ENCODE results near the gene CNOT6.

The CNOT6 gene

DNA sequence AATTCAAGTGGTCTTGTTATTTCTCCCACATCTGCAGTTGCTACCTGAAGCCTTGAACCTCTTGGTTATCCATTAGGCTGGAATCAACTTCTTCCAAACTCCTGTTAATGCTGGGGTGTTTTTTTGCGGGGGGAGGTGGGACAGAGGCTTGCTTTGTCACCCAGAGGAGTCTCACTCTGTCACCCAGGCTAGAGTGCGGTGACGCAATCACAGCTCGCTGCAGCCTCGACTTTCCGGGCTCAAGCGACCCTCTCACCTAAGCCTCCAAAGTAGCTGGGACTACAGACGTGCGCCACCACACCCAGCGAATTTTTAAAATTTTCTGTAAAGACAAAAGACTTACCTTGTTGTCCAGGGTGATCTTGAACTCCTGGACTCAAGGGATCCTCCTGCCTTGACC, 92.7 kb downstream of the CNOT6 start:
- no peak for DNase-seq

DNA sequence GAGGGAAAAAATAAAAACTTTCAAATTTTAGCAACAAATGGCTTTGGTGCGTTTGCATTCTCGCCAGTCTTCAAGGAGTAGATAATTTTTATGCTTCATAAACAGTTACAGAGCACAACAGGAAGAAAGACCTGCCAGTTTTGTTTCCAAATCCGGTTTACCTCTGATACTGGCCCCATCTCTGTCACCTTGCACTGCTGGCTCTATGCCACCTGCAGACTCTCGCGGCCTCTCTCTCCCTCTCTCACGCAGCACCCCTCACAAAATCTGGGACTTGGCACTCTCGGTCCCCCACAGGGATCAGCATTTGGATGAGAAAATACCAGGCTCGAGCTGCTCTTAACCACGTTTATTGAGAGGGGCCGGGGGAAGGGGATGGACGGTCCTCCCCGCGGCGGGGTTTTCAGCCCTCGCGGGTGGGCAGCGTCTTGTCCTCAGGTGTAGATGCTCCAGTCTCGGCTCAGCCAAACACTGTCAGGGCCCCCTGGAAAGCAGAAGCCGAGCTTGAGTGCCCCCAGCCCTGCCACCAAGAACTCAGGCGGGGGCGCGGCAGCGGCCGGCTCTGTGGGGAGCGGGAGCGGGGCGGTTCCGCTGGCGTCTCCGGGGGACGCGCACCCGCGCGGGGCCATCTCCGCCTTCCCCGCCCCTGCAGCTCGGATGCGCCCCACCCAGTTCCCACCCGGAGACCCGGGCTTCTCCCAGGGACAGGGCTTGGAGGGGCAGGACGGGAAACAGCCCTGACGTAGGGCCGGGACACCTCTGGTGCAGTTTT, 95.8 kb downstream of the CNOT6 start:
- no peak for DNase-seq

DNA sequence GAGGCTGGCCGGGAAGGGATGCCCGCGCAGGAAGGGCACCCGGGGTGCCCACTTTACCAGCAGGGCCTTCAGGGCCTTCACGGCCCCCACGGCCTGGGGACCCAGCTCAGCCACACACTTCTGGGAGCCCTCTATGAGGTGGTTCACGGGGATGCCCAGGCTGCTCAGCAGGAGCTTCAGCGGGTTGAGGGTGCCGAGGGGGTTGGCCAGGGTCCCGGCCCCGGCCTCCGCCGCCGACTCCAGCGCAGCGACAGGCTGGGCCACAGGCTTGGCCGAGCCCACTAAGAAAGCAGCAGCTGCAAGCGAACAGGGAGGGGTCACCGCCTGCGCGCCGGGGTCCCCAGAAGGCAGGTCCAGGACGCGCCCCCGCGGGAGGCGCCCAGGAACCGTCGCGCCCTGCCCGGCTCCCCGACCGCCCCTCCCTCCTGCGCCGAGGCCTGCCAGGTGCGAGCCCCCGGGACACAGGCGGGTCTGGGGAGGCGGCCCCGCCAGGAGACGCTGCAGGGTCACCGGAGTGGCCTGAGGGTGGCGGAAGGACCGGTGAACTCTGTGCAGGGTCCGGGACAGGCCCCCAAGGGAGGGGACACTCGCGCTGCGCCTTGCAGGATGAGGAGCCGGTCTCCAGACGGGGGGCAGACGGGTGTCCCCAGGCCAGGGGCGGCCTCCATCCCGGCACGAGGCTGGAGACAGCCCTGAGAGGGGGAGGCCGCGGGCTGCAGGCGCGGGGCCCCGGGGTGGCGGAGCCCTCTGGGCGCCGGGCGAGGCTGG, 96.5 kb downstream of the CNOT6 start:
- DNase-seq = no peak

DNA sequence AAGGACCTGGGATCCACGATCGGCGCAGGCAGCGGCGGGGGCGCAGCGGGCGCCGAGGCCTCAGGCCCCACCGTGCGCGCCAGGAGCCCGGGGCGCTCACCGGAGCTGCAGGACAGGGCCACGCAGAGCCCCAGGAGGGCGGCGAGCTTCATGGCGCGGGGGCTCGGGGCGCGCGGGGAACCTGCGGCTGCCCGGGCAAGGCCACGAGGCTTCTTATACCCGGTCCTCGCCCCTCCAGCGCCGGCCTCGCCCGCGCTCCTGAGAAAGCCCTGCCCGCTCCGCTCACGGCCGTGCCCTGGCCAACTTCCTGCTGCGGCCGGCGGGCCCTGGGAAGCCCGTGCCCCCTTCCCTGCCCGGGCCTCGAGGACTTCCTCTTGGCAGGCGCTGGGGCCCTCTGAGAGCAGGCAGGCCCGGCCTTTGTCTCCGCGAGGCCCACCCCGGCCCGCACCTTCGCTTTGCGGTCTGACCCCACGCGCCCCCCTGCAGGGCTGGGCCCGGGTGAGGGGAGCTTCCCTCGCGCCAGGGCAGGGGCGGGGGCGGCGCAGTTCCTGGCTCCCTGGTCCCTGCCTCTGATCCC, 97.2 kb downstream of the CNOT6 start, which contains the start of gene SCGB3A1:
SCGB3A1 (minus strand) TSS at position 189 of the 577 bp plus-strand sequence; CDS start at position 152, 37 bp downstream.
- DNase-seq = no peak

DNA sequence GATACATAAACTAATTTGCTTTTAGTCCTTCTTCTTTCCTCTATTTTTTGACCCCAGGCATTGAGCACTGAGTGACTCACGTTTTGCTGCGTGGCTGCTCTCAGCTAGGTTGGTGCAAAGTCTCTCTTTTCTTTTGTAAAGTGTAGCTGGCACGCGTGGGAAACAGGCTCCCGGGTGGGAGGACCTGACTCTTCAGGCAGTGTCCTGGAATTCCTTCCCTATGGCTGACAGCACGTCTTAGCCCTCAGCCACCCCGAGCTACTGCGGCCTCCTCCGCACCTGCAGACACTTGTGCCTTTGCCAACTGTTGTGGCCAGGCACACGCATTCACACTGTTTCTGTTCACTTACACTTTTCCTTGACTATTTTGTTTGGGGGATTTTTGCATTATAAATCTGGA, 98.0 kb downstream of the CNOT6 start:
- DNase-seq = no peak

DNA sequence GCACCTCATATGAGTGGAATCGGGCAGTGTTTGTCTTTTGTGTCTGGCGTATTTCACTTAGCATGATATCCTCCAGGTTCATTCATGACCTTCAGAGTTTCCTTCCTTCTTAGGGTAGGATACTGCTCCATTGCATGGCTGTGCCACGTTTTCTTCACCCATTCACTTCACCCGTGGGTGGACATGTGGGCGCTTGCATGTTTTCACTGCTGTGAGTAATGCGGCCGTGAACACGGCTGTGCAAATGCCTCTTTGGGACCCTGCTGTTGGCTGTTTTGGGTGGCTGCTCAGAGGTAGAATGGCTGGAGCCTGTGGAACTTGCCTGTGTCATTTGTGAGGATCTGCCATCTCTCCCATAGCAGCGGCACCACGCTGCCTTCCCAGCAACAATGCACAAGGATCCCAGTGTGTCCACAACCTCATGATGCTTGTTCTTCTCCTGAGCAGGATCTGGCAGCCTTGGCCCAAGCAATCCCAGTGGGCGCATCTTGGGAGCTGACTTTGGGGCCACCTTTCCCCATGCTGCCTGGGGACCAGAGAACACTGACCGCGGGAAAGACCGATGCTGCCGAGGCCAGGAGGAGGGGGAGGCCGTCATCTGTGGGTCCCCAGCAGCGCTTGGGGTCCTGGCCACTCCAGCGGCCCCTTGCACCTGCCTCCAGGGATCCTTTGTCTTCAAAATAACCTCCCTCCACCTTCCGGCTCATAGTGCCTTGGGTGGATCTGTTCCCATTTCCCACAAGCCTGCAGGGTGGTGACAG, 99.4 kb downstream of the CNOT6 start:
- DNase-seq = no peak

DNA sequence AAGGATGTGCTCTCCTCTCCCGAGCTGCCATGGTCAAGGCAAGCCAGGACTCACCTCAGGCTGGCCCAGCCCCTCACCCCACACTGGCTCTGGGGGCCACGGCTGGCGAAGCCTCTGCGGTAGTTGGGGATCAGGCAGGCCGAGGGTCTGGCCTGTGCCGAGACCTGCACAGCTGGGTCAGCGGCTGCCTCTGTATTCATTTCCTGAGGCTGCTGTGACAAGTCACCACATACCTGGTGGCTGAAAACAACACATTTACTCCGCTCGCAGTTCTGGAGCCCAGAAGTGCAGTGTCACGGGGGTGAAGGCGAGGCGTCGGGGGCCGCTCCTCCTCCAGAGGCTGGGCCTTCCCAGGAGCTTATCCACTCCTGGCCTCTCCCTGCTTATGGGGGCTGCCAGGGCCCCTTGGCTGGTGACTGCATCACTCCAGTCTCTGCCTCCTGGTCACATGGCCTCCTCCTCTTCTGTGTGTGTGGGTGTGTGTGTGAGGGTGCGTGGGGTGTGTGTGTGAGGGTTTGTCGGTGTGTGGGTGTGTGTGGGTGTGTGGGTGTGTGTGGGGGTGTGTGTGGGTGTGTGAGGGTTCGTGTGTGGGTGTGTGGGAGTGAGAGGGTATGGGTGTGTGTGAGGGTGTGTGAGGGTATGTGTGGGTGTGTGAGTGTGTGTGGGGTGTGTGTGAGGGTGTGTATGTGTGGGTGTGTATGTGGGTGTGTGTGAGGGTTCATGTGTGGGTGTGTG, 100.3 kb downstream of the CNOT6 start:
- no peak for DNase-seq

DNA sequence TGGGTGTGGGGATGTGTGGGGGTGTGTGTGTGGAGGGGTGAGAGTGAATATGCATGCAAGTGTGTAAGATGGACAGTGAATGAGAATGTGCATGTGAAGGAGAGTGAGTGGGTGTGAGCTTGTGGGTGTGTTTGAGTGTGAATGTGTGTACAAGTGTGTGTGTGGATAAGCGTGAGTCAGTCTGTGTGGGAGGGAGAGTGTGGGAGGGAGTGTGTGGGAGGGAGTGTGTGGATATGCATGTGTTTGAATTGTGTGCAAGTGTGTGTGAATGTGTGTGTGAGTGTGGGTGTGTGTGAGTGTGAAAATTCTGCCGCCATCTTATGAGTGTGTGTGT, 100.8 kb downstream of the CNOT6 start:
- DNase-seq = no peak

DNA sequence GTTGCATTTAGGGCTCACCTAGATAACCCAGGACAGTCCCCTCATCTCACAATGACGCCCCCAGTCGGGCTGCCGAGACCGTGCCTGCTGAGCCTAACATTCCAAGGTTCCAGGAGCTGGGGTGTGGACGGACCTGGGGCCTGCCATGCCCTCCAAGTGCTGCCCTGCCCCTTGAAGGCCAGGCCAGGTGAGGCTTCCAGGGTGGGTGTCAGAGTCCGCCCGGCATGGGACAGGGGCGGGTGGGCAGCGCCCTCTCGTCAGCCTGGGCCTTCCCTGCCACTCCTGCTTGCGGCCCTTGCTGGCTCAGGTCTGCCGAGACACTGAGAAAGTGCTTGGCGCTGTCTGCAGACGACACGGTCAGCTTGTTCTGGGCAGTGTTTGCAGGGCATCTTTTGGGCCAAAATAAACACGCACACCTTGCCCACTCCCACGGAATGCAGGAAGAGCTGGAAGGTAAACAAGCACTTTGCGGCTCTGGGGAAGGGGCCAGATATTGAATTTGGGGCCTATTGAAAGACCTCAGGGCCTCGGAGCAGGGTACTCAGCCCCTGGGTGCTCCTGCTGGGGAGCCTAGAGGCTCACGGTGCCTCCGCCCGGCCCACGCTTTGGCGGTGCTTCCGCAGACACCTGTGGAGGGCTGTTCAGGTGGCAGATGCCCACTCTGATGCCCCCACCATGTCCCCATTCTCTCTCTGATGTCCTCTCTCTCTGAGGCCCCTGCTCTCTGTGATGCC, 101.4 kb downstream of the CNOT6 start:
- DNase-seq = no peak

DNA sequence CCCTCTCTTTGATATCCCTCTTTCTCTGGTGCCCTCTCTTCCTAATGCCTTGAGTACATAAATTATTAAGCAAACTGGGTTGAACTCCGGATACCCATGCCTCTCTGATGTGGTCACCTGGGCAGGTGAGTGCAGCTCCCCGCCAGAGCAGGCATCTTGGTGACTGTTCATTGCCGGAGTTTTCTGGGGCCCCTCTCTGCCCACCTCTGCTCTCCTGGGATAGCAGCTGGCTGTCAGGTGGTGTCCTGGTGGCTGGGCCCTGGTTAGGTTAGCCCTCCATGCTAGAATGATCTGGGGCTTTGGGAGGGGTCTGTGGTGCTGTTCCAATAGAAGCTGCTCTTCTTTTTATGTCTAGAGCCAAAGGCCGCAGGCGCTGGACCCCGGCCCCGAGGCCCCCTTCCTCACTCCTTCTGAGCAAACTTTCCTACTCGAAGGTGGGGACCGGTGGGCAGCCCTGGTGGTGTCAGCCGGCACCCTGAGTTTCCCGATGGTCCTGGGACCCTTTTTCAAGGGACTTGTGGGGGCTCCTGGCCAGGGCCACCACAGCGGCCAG, 102.0 kb downstream of the CNOT6 start:
- DNase-seq = no peak

DNA sequence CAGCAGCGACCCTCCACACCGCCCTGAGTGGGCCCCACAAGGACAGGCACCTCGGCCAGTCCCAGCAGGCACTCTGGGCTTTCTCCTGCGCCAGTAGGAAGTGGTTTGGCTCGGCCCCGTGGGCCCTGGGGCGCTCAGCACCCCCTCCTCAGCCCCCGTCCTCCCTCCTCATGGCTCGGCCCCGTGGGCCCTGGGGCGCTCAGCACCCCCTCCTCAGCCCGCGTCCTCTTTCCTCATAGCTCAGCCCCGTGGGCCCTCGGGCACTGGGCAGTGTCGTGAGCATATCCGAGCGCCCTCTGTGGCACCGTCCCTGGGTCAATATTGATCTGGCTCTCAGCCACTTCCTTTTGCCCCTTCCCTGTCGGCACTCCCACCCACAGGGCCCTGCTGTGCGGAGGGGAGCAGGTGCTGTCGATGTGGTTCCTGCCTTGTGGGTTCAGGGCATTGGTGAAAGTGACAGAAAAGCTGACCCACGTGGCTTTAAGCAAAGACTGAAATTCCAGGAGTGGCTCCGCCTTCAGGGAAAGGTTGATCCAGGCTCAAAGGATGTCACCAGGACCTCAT, 102.6 kb downstream of the CNOT6 start:
- DNase-seq = no peak

DNA sequence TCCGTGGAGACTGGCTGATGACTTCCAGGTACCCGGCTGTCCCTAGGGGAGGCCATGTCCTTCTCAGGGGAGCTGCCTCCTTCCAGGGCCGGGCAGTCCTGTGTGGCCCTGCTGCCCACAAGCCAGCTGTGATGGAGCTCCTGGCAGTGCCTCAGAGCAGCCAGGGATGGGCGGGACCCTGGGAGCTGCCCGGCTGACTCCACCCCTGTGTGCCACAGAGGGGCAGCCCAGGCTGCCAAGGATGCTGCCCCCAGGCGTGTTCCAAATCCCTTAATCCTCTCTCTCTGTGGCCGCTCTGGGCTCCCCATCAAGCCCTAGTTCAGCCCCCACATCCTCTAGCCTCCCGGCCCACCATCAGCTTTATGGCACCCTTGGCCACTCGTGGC, 104.1 kb downstream of the CNOT6 start:
- DNase-seq = no peak

DNA sequence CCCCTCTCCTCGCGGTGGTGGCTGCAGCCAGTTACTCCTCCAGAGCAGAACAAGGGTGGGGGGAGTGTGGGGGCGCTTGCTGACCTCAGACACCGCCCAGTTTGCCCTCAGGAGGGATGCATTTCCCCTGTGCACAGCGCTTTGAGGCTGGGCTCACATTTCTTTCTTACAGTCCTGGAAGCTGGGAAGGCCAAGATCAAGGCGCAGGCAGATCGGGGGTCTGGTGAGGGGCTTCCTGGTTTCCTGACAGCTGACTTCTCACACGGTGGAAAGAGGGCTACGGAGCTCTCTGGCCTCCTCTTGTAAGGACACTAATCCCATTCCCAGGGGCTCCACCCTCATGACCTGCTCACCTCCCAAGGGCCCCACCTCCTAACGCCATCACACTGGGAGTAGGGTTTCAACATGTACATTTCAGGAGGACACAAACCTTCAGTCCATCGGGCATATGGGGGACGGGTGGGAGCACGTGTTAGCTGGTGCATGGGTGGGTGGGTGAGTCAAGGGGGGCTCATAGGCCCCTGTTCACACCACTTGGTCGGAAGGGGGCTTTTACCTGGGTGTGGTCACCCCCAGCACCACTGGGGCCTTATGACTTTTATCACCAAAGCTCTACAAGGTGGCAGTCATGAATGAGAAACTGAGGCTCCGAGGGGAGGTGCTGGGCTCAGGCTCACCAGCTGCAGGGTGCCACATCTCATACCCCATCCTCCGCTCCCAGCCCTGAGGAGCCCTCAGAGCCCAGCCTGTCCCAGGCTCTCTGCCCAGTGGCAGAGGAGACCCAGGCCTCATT, 104.8 kb downstream of the CNOT6 start:
- DNase-seq = no peak

DNA sequence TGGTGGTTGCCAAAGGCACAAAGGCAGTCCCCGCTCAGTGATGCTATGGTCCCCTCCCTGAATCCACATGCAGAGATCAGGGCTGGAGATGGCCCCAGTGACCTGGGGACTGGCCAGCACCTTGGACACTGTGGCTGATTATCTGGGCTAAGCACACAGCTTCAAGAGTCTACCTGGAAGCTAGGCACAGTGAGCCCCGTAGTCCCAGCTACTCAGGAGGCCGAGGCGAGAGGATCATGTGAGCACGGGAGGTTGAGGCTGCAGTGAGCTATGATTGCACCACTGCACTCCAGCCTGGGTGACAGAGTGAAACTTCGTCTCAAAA, 105.4 kb downstream of the CNOT6 start:
- no peak for DNase-seq

DNA sequence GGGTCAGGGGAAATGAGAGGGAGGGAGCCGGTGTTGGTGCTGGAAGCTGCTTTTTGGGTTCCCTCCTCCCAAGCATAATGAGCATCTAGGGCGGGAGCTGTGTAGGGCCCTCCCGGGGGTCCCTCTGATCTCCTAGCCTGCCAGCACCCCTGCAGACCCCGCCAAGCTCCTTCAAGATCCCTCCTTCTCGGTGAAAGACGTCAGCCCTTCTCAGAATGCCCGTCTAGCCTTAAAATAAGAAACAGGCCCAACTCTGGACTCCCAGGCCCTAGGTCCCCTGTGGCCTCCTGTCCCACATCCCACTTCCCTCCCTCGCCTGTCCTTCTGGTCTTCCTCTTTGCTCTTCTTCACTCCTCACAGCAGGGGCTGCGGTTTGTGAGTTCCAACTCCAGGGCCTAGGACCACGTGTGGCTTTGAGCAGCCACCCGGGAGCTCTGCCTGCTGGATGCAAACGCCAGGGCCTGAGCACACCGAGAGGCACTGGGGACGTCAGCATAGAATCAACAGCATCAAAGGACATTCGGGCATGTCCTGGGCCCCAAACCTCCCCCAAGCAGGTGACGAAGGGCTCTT, 105.9 kb downstream of the CNOT6 start:
- no peak for DNase-seq

DNA sequence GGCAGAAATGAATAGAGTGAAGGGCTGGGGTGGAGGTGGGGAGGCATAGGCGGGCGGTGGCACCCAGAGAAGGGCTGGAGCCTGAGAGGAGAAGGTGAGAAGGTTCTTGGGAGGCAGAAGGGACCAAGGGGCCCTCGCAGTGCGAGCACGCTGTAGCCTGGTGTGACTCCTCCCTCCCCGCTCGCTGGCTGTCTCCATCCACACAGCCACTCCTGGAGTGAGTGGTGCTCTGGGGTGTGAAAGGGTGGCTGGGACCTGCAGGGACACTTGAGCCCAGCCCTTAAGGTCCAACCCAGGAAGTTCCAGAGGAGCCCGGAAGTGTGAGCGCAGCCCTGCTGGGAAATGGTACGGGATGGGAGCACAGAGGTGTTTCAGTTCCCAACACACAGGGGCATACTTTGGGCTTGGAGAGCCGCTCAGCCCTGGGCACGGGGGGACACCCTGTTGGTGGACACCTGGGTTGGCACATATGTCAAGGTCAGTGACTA, 106.4 kb downstream of the CNOT6 start:
- DNase-seq = no peak

DNA sequence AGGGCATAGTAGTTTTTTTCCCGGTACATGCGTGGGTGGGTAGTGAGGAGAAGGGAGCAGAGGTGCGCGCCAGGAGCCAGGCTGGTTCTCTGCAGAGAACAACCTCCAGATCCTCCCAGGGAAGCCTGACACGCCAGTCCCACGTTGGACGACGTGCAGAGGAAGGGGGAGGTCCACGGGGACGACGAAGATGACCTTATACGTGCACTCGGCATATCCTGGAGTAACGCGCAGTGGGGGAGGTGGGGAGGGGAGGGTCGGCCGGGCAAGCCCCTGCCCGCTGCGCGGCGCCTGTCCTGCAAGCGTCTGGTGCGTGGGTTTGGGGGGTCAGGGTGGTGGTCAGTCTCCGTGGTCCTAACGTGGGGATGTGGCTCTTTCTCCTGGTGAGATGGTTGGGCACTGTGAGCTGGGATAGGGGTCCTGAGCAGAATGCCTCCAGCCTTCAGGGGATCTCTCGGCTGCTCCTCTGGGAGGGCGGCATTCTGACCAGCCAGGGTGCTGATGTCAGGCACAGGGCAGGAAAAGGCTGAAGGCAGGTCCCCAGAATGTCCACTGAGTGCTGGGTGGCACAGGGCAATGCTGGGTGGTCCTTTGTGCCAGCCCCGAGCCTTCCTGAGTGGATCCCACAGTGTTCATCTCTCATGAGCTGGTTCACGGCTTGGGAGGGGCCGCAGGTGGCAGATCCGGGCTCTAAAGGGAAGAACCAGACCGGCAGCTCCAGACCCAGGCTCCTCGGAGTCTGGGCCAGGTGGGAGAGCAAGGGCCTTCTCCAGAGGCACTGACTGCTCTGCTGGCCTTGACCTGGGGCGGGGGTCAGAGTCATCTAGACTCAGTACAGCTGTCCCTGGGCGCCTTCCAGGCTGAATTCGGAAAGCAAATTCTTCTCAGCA, 107.7 kb downstream of the CNOT6 start:
- no peak for DNase-seq

DNA sequence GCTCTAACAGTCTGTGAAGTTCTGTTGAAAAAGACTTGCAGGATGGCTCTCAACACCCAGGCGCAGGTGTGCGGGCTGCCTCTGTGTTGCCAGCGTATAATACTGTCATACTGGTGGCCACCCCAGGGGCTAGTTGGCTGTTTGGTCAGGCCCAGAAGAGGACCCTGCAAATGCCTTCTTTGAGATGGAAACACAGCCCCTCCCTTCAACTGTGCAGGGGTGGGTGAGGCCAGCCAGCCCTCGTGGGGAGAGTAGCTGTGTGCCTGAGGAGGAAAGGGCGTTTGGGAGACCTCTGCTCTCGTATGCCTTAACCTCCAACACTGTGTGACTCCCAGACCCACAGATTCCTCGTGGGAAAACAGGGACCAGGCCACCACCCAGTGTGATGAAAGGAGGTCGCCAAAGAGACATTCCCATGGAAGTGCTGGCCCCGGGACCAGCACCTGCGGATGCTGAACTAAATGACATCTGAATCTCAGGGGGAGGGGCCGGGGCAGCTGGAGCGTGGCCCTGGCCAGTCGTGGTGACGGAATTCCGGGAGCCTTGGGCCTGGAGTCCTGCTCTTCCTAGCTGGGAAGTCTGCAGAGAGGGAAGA, 108.4 kb downstream of the CNOT6 start:
- DNase-seq = no peak

All from NCI-H524 treated with DMSO at 0.1 percent for 48 hours (cell line).